Fibroblast of lung (primary cell): Measurements from ENCODE around the gene CAVIN2. TPM values are rescaled to one million over a fixed set of nuclear protein-coding genes. Genes with fewer than 3 reads are reported as not detected.
A peak's percentile ranks its signal among the peaks of the same experiment; 100 is the strongest.

Experiments used
- DNase-seq, 2 donors: peaks; one replicate each; pipeline versions ENCODE4 v3.0.0 to v3.0.0-alpha.2; 2010; ENCODE audit warnings: low read depth in 2 of 2
- H2AFZ ChIP-seq: 2 replicates; pipeline ENCODE4 v1.5.1; 2012; ENCODE audit warnings: low read length, control low read depth, inconsistent platforms
- H3K27ac ChIP-seq: 2 replicates; pipeline ENCODE4 v1.5.1; 2011; ENCODE audit warnings: low read length, control low read depth; ENCODE audit not compliant: insufficient read depth
- H3K27me3 ChIP-seq: 2 replicates; pipeline ENCODE4 v1.5.1; 2011; ENCODE audit warnings: mild to moderate bottlenecking, low read length; ENCODE audit not compliant: control insufficient read depth, insufficient read depth
- H3K36me3 ChIP-seq: 2 replicates; pipeline ENCODE4 v1.5.1; 2011; ENCODE audit warnings: low read length; ENCODE audit not compliant: control insufficient read depth, insufficient read depth
- H3K4me1 ChIP-seq: 2 replicates; pipeline ENCODE4 v1.5.1; 2011; ENCODE audit warnings: low read length; ENCODE audit not compliant: control insufficient read depth, insufficient read depth; ENCODE audit errors: extremely low read depth
- H3K4me2 ChIP-seq: 2 replicates; pipeline ENCODE4 v1.5.1; 2011; ENCODE audit warnings: low read length, control low read depth; ENCODE audit not compliant: insufficient read depth; ENCODE audit errors: extremely low read depth
- H3K4me3 ChIP-seq, 4 experiments: fragments of 200-600 bp in 1 of 4; sonication (generic) in 1 of 4; replicated peaks in 1 of 4; 2 replicates each; pipeline ENCODE4 v1.5.1; 2011 to 2016; ENCODE audit warnings: low read length in 4 of 4, low read depth in 3 of 4, mild to moderate bottlenecking in 3 of 4, control low read depth in 2 of 4, inconsistent platforms in 1 of 4, mixed read lengths in 1 of 4; ENCODE audit not compliant: insufficient read depth in 1 of 4; ENCODE audit errors: control extremely low read depth in 1 of 4
- H3K79me2 ChIP-seq: 2 replicates; pipeline ENCODE4 v1.5.1; 2012; ENCODE audit warnings: mild to moderate bottlenecking, low read length, inconsistent platforms; ENCODE audit not compliant: control insufficient read depth, insufficient read depth
- H3K9ac ChIP-seq: 2 replicates; pipeline ENCODE4 v1.5.1; 2011; ENCODE audit warnings: mild to moderate bottlenecking, low read length, control low read depth; ENCODE audit not compliant: insufficient read depth
- H3K9me3 ChIP-seq: 2 replicates; pipeline ENCODE4 v1.5.1; 2012; ENCODE audit warnings: low read depth, low read length; ENCODE audit not compliant: control insufficient read depth, insufficient read depth
- H4K20me1 ChIP-seq: 2 replicates; pipeline ENCODE4 v1.5.1; 2011; ENCODE audit warnings: low read length; ENCODE audit not compliant: control insufficient read depth, insufficient read depth; ENCODE audit errors: extremely low read depth
- CTCF ChIP-seq, 2 donors: IDR thresholded peaks in 1 of 2; conservative IDR thresholded peaks in 1 of 2; 1 replicate in 1 of 2; 2 replicates in 1 of 2; pipeline ENCODE4 v1.5.1; 2011 to 2012; ENCODE audit warnings: low read length in 2 of 2, control low read depth in 1 of 2, inconsistent platforms in 1 of 2, low read depth in 1 of 2, mild to moderate bottlenecking in 1 of 2
- EZH2 ChIP-seq: IDR thresholded peaks from 2 replicates; pipeline ENCODE4 v1.5.1; 2012; ENCODE audit warnings: low read length, control low read depth, mild to moderate bottlenecking; ENCODE audit errors: missing control alignments
- polyA plus RNA-seq, 2 donors: library from polyadenylated mRNA; depleted of rRNA in 1 of 2; stranded (reverse) in 1 of 2; unstranded in 1 of 2; fragments of >200 nt; gene quantifications; 2 replicates each; pipeline ENCODE4 v1.2.1, GENCODE V29; 2011 to 2012; ENCODE audit warnings: missing spikeins in 1 of 2
- total RNA-seq: library from RNA; depleted of rRNA; stranded (reverse); fragments of >200 nt; gene quantifications from 2 replicates; pipeline ENCODE4 v1.2.1, GENCODE V29; 2014

The CAVIN2 gene
- total and polyA plus RNA-seq, 2 donors (not counting 1 experiment from before 2014, with no cell fraction given), result 25.1 to 28.1 TPM

DNA sequence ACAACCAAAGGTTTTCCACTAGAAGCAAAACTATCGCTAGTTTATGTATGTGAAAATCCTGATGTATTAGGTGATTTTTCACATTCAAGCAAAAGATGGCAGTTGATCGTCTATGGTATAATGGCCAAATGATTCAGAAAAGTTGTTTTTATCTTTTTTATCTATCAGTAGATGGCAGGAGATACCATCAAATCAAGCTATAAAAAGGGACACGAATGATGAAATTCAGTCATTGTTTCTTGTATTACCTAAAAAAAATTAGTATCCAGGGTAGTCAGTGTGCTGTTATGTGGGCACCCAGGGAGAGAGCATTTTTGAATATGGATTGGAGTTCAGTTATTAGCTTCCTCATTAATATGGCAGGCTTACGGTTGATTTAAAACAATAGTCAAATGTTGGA is 22.9 kb upstream of the CAVIN2 start:
- Histone ChIP-seq H3K27me3 (no peaks in the 10 kb centered on the region), H3K4me2 (no peak overlapping the region), H3K9me3 (no peaks in the 10 kb centered on the region), H3K4me3 (no peak overlapping the region), H2AFZ (no peak overlapping the region), H3K36me3 (no peaks in the 10 kb centered on the region), H3K4me1 (peaks cover 13% of the 10 kb centered on the region), H3K79me2 (no peaks in the 10 kb centered on the region), H3K27ac (no peak overlapping the region), H4K20me1 (no peaks in the 10 kb centered on the region), H3K9ac (no peak overlapping the region)
- DNase-seq, result peak in 1 of 2 donors; percentile 59
- TF ChIP-seq CTCF (conservative IDR thresholded peaks at IDR 0.05 in 1 of 2, IDR thresholded peaks at IDR 0.05 in 1 of 2; ENCODE audit: low read depth in 1 of 2, low read length in 2 of 2) (peak in 1 of 2 donors; percentile 5), EZH2 (no peak)

- H3K4me1 ChIP-seq, result peaks cover 17% of the 10 kb centered on the region
- peak; percentile 40 to 47 for DNase-seq
- no peak overlapping the region for H2AFZ ChIP-seq
- H3K36me3 ChIP-seq, result no peaks in the 10 kb centered on the region
- no peak overlapping the region for H3K9ac ChIP-seq
- H3K9me3 ChIP-seq, result no peaks in the 10 kb centered on the region
- no peak overlapping the region for H3K4me2 ChIP-seq
- peak in 1 of 2 donors; percentile 32 for TF ChIP-seq CTCF (conservative IDR thresholded peaks at IDR 0.05 in 1 of 2, IDR thresholded peaks at IDR 0.05 in 1 of 2; ENCODE audit: low read depth in 1 of 2, low read length in 2 of 2)
- TF ChIP-seq EZH2, result no peak
- H3K27ac ChIP-seq, result no peak overlapping the region
- H4K20me1 ChIP-seq, result no peaks in the 10 kb centered on the region
- no peaks in the 10 kb centered on the region for H3K79me2 ChIP-seq
- H3K4me3 ChIP-seq, result no peak overlapping the region
- no peaks in the 10 kb centered on the region for H3K27me3 ChIP-seq
Measured at GRCh38 chr2:191869178-191869577, 22.3 kb upstream of the CAVIN2 start.

DNA sequence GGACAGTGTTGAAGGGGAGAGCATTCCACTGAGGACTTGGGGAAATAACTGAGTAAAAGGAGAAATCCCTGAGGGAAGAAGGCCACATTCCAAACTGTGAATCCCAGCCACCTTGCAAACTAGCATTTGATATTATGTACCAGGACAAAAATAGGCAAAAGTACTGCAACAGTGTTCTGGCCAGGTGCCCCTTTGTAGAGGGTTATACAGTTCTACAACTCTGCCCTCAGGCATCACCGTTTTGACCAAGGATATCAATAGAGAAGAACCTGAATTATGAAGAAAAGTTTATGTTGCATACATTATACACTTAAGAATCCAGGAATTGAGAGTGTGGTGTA is 20.6 kb upstream of the CAVIN2 start:
- H4K20me1 ChIP-seq, result no peaks in the 10 kb centered on the region
- TF ChIP-seq CTCF (conservative IDR thresholded peaks at IDR 0.05 in 1 of 2, IDR thresholded peaks at IDR 0.05 in 1 of 2; ENCODE audit: low read depth in 1 of 2, low read length in 2 of 2) (no peak), EZH2 (no peak)
- H3K4me3 ChIP-seq, result no peak overlapping the region
- H3K27me3 ChIP-seq, result no peaks in the 10 kb centered on the region
- no peaks in the 10 kb centered on the region for H3K36me3 ChIP-seq
- H3K9ac ChIP-seq, result no peak overlapping the region
- H3K4me1 ChIP-seq, result peaks cover 22% of the 10 kb centered on the region
- no peak overlapping the region for H3K4me2 ChIP-seq
- H3K9me3 ChIP-seq, result no peaks in the 10 kb centered on the region
- H3K27ac ChIP-seq, result peak overlapping the region; percentile 80
- DNase-seq, result no peak
- no peak overlapping the region for H2AFZ ChIP-seq
- H3K79me2 ChIP-seq, result no peaks in the 10 kb centered on the region
